Measurements from ENCODE around the gene ATP2B2. TPM values are rescaled to one million over a fixed set of nuclear protein-coding genes. Genes with fewer than 3 reads are reported as not detected.

The ATP2B2 gene
- total RNA-seq, 4 donors from 2014 or later, result 0.86 to 2.2 (median 1.0) TPM; not detected in 1

GRCh38 chr3:10389339-10389738, 116.0 kb downstream of the ATP2B2 start:
- Histone ChIP-seq H3K9me3 (peaks cover 14% of the 10 kb centered on the region), H3K27me3 (no peaks in the 10 kb centered on the region), H3K4me1 (no peaks in the 10 kb centered on the region), H3K36me3 (no peaks in the 10 kb centered on the region), H3K27ac (no peak overlapping the region), H3K4me3 (no peak overlapping the region)
- no peak for TF ChIP-seq POLR2A (IDR thresholded peaks at IDR 0.05)
- no peak for TF ChIP-seq CTCF (IDR thresholded peaks at IDR 0.05)
- TF ChIP-seq POLR2AphosphoS5 (IDR thresholded peaks at IDR 0.05), result no peak
- TF ChIP-seq EP300 (IDR thresholded peaks at IDR 0.05), result no peak
- 51% methylated on average over 1 of the region's 1 CpG for WGBS
- no peak for DNase-seq (ENCODE audit: low spot score in 2 of 2)

GRCh38 chr3:10387881-10388609, 117.3 kb downstream of the ATP2B2 start:
- Histone ChIP-seq H3K36me3 (no peaks in the 10 kb centered on the region), H3K27me3 (no peaks in the 10 kb centered on the region), H3K9me3 (peaks cover 14% of the 10 kb centered on the region), H3K27ac (no peak overlapping the region), H3K4me1 (no peaks in the 10 kb centered on the region), H3K4me3 (no peak overlapping the region)
- WGBS, result 68% methylated on average over 6 of the region's 6 CpGs
- DNase-seq (ENCODE audit: low spot score in 2 of 2), result no peak
- TF ChIP-seq POLR2A (IDR thresholded peaks at IDR 0.05) (no peak), EP300 (IDR thresholded peaks at IDR 0.05) (no peak), CTCF (IDR thresholded peaks at IDR 0.05) (no peak), POLR2AphosphoS5 (IDR thresholded peaks at IDR 0.05) (no peak)

DNA sequence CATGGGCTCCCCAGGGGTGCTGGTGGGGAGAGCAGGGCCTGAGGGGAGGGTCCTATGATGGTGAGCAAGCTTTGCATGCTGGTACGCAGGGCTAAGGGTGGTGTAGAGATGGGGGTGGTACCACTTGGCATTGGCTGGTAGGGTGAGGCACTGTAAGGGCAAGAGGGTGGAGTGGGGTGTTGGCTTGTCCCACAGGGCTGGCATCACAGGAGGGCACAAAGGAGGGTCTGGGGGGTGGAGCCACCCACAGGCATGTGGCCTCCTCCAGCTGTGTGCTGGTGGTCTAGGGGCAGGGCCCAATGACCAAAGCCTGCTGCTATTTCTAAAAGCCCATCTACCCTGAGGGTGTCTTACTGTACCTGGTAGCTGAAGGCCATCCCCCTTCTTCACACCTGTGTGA, 119.3 kb downstream of the ATP2B2 start:
- peaks cover 14% of the 10 kb centered on the region for H3K9me3 ChIP-seq
- TF ChIP-seq POLR2AphosphoS5 (IDR thresholded peaks at IDR 0.05), result no peak
- TF ChIP-seq EP300 (IDR thresholded peaks at IDR 0.05), result no peak
- no peak for TF ChIP-seq CTCF (IDR thresholded peaks at IDR 0.05)
- no peak for TF ChIP-seq POLR2A (IDR thresholded peaks at IDR 0.05)

GRCh38 chr3:10384541-10385360, 120.6 kb downstream of the ATP2B2 start:
- no peak for DNase-seq (ENCODE audit: low spot score in 2 of 2)
- WGBS, result 82% methylated on average over 10 of the region's 23 CpGs
- TF ChIP-seq POLR2AphosphoS5 (IDR thresholded peaks at IDR 0.05) (no peak), POLR2A (IDR thresholded peaks at IDR 0.05) (no peak), CTCF (IDR thresholded peaks at IDR 0.05) (no peak), EP300 (IDR thresholded peaks at IDR 0.05) (no peak)
- H3K36me3 ChIP-seq, result no peaks in the 10 kb centered on the region
- H3K4me1 ChIP-seq, result peaks cover 6% of the 10 kb centered on the region
- H3K9me3 ChIP-seq, result peaks cover 14% of the 10 kb centered on the region
- H3K27ac ChIP-seq, result no peak overlapping the region
- no peaks in the 10 kb centered on the region for H3K27me3 ChIP-seq
- no peak overlapping the region for H3K4me3 ChIP-seq

More for the DNA sequence above, 119.3 kb downstream of the ATP2B2 start:
- Histone ChIP-seq H3K27me3 (no peaks in the 10 kb centered on the region), H3K4me3 (no peak overlapping the region), H3K27ac (no peak overlapping the region), H3K4me1 (peaks cover under 1% of the 10 kb centered on the region), H3K36me3 (no peaks in the 10 kb centered on the region)
- WGBS, result 100% methylated on average over 1 of the region's 1 CpG
- DNase-seq (ENCODE audit: low spot score in 2 of 2), result no peak

DNA sequence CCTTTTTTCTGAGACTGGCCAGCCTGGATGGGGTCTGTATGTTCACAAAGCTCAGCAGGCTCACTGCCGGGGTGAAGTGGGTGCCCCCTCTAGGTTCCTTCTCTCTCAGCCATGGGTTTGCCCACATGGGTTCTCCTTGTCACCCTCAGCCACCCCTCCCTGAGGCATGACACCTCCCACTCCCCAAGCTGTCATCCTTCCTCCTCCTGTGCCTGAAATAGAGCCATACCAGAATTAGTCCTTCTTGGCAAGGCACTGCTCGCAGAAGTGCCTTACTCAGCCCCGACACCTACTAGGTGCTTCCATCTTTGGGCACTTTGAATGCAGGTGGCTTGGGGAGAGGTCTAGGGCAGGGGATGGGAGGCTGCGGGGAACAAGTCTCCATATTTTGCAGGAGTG, 121.5 kb downstream of the ATP2B2 start:
- no peak for TF ChIP-seq CTCF (IDR thresholded peaks at IDR 0.05)
- no peak for TF ChIP-seq POLR2A (IDR thresholded peaks at IDR 0.05)
- no peak for TF ChIP-seq POLR2AphosphoS5 (IDR thresholded peaks at IDR 0.05)
- TF ChIP-seq EP300 (IDR thresholded peaks at IDR 0.05), result no peak

More for the DNA sequence above, 121.5 kb downstream of the ATP2B2 start:
- WGBS, result 90% methylated on average over 4 of the region's 4 CpGs
- Histone ChIP-seq H3K4me3 (no peak overlapping the region), H3K36me3 (no peaks in the 10 kb centered on the region), H3K27ac (no peak overlapping the region), H3K27me3 (no peaks in the 10 kb centered on the region), H3K4me1 (peaks cover 6% of the 10 kb centered on the region), H3K9me3 (peaks cover 13% of the 10 kb centered on the region)
- no peak for DNase-seq (ENCODE audit: low spot score in 2 of 2)
